Measurements from ENCODE around the gene NRG3.

NRG3 gene

DNA sequence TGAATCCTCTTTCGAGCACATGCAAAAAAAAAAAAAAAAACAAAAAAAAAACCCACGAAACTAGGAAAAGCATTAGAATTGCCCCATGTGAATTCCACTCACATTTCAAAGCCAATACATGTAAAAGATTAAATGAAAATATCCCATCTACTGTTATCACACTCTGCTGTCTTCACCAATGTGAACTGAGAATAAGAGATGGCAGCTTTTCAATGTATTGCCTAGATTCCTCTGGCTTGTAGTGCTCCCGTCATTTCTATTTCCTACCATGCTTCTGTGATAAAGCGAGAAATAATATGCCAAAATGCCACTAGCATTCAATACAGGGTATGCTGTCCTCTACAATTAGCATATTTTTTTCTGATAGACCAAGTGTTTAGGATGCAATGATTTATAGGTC is 517.0 kb downstream of the NRG3 start:
- TF ChIP-seq, protein P1, sequence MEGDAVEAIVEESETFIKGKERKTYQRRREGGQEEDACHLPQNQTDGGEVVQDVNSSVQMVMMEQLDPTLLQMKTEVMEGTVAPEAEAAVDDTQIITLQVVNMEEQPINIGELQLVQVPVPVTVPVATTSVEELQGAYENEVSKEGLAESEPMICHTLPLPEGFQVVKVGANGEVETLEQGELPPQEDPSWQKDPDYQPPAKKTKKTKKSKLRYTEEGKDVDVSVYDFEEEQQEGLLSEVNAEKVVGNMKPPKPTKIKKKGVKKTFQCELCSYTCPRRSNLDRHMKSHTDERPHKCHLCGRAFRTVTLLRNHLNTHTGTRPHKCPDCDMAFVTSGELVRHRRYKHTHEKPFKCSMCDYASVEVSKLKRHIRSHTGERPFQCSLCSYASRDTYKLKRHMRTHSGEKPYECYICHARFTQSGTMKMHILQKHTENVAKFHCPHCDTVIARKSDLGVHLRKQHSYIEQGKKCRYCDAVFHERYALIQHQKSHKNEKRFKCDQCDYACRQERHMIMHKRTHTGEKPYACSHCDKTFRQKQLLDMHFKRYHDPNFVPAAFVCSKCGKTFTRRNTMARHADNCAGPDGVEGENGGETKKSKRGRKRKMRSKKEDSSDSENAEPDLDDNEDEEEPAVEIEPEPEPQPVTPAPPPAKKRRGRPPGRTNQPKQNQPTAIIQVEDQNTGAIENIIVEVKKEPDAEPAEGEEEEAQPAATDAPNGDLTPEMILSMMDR (conservative IDR thresholded peaks at IDR 0.05; ENCODE audit: low read depth, low read length) = no peak
- no peak overlapping the region for H3K4me3 ChIP-seq (ENCODE audit: low read depth, low read length)
- no peak for DNase-seq (ENCODE audit: low read depth)

DNA sequence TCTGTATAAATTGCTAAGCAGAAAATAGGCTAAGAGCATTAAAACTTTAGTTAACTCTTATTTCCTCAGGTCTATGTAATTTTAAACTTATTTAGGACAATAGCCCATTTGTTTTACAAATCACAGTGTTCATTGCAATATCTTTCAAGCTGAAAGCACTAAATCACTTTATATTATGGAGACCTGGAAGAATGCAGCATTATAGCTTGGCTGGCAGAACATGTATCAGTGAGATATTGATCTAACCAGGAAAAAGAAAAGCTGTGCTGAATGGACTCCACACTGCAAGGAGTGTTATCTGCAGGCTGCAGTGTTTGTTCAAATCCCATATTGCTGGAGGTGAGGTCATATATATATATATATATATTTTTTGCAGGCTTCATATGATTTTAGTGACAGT is 517.5 kb downstream of the NRG3 start:
- TF ChIP-seq, protein P1 (conservative IDR thresholded peaks at IDR 0.05; ENCODE audit: low read depth, low read length) = no peak
- no peak for DNase-seq (ENCODE audit: low read depth)
- H3K4me3 ChIP-seq (ENCODE audit: low read depth, low read length) = no peak overlapping the region

DNA sequence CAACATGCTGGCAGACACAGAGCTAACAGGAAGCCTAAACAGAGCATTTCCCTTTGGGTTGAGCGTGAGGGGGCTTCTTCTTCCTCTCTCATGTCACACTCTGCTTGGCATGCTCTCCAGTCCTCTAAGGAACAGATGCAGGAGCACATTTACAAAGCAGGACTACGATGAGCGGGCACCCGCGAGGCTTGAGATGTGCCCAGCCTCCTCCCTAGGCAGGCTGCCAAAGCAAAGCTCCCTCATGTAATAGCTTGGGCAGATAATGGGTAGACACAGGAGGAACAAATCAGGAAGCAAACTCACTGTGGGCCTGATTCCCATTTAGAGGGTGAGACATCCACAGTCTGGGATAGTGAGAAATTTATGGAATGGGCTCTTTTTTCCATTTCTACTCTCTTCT is 519.1 kb downstream of the NRG3 start:
- H3K4me3 ChIP-seq (ENCODE audit: low read depth, low read length) = no peak overlapping the region
- TF ChIP-seq, protein P1 (conservative IDR thresholded peaks at IDR 0.05; ENCODE audit: low read depth, low read length) = no peak
- DNase-seq (ENCODE audit: low read depth) = no peak

DNA sequence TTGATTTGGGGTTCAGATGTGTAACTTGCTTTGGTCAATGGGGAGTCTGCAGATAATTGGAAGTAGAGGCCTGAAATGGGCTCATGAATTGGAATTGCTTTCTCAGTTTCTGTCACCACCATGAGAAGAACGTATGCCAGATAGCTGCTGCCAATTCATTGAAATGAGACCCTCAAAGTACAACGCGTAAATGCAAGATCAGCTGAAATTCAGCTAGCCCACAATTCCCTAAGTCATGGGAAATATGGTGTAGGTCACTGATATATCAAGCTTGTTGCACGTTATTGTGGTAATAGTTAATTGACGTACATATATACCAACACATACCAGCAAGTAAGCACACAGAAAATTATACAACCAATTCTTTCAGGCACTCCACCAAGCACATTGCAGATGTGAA is 520.0 kb downstream of the NRG3 start:
- no peak for DNase-seq (ENCODE audit: low read depth)
- no peak overlapping the region for H3K4me3 ChIP-seq (ENCODE audit: low read depth, low read length)
- TF ChIP-seq, protein P1 (conservative IDR thresholded peaks at IDR 0.05; ENCODE audit: low read depth, low read length) = no peak

DNA sequence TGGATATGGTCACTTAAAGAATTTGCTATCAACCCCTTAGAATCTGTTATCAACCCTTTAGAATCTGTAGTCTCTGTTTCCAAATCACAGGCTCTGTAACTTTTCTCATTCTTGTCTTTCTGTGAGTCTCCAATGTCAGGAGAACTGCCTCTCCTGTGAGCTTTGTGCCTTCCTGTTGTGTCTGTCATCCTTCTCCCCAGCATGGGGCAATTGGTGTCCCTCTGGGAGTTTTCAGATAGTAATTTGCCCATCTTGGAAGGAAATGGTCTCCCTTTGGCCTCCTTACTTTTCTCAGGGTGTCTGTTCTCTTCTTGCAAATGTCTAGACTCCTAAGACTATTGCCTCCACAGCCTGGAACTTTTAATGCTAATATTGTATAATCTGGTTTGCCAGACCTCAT is 521.9 kb downstream of the NRG3 start:
- TF ChIP-seq, protein P1 (conservative IDR thresholded peaks at IDR 0.05; ENCODE audit: low read depth, low read length) = no peak
- DNase-seq (ENCODE audit: low read depth) = no peak
- no peak overlapping the region for H3K4me3 ChIP-seq (ENCODE audit: low read depth, low read length)

DNA sequence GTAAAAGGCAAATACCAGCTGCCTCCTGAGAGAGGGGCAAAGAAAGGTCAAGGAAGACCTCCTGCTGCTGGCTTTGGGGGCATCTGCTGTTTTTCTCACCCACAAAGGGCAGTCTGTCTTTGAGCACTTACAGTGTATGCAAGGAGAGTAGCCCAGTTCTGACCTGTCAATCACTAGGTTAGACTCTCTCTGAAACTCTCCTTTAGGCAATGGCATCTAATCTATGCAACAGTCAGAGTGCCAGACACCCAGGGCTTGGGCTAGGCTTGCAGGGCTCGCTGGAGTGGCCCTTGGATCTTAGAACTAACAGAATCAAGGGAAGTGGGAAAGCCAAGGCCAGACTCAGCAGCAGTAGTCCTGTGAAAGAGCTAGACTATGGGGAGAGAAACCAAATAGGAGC is 522.9 kb downstream of the NRG3 start:
- no peak overlapping the region for H3K4me3 ChIP-seq (ENCODE audit: low read depth, low read length)
- TF ChIP-seq, protein P1 (conservative IDR thresholded peaks at IDR 0.05; ENCODE audit: low read depth, low read length) = no peak
- no peak for DNase-seq (ENCODE audit: low read depth)

DNA sequence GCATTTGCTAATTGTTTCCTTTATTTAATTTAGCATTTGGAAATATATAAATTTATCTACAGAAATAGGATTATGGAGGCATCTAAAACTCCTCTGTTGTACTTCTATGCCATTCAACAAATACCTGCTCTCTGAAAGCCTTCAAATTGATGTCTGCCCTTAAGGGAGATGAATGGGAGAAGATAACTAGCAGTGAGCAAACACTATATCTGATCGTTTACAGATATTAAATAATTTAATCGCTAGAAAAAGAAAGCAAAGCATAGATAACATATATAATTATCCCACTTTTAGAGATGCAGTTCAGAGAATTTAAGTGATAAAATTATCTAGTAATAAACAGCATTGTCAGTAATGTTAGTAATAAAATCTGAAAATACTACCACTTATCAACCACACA is 524.9 kb downstream of the NRG3 start:
- no peak for DNase-seq (ENCODE audit: low read depth)
- TF ChIP-seq, protein P1 (conservative IDR thresholded peaks at IDR 0.05; ENCODE audit: low read depth, low read length) = no peak
- no peak overlapping the region for H3K4me3 ChIP-seq (ENCODE audit: low read depth, low read length)

All from choroid plexus epithelial cell (primary cell).